ENCODE measurements around the gene KDM2B. TPM values are rescaled to one million over a fixed set of nuclear protein-coding genes. Genes with fewer than 3 reads are reported as not detected.
A peak's percentile ranks its signal among the peaks of the same experiment; 100 is the strongest.

The KDM2B gene
- total and polyA plus RNA-seq, 2 donors (not counting 1 experiment from before 2014, with no cell fraction given): 108 to 126 TPM

DNA sequence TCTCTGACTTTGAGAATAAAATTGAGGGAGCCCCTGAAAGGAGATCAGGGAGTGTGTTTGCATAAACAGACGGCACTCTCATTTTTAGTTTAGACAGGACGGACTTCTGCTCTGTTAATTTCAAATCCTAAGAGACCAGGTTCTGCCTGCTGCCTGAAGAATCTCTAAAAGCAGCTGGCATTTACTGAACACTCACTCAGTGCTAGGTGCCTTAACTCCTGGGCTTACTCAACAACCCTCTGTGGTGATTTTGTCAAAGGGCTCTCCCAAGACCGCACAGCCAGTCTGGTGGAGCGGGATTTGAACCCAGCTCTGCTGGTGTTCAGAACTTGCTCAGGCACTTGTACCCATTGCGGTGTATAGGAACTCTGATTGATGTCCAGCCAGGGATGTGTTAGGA, 47.7 kb upstream of the KDM2B start:
- H3K9ac ChIP-seq (ENCODE audit: low read length): peak overlapping the region; percentile 80
- peaks cover 60 to 69% of the 10 kb centered on the region in 2 donors for H3K4me1 ChIP-seq (ENCODE audit: control insufficient read depth in 2 of 2, insufficient read depth in 2 of 2, low read length in 2 of 2)
- ChIA-PET POLR2A (interaction anchor here (0.6 to 5.2 kb wide), 10 partner anchors 9 to 115 kb away, joined by 3 to 59 read pairs (median 8); partner anchors contain the start of gene KDM2B), CTCF (interaction anchor here (0.6 to 12.0 kb wide), 10 partner anchors 32 to 226 kb away, joined by 3 to 213 read pairs (median 24); partner anchors contain the start of genes KDM2B and MORN3)
- no peaks in the 10 kb centered on the region for H3K9me3 ChIP-seq (ENCODE audit: control extremely low read depth in 1 of 3, control insufficient read depth in 2 of 3, insufficient read depth in 1 of 3, low read length in 2 of 3)
- WGBS (ENCODE audit: insufficient coverage): 43% methylated on average over 4 of the region's 5 CpGs
- intact Hi-C loops (cut with micrococcal nuclease): loop anchor here (1.0 to 5.0 kb wide), 2 partner anchors 9 to 164 kb away; partner anchors contain the start of gene RHOF
- peak overlapping the region; percentile 87 to 91 for H3K27ac ChIP-seq (ENCODE audit: low read length in 2 of 2)
- H3K4me2 ChIP-seq (replicated peaks; ENCODE audit: low read depth, low read length, poor library complexity, severe bottlenecking): peak overlapping the region; percentile 89
- TF ChIP-seq, protein P1, sequence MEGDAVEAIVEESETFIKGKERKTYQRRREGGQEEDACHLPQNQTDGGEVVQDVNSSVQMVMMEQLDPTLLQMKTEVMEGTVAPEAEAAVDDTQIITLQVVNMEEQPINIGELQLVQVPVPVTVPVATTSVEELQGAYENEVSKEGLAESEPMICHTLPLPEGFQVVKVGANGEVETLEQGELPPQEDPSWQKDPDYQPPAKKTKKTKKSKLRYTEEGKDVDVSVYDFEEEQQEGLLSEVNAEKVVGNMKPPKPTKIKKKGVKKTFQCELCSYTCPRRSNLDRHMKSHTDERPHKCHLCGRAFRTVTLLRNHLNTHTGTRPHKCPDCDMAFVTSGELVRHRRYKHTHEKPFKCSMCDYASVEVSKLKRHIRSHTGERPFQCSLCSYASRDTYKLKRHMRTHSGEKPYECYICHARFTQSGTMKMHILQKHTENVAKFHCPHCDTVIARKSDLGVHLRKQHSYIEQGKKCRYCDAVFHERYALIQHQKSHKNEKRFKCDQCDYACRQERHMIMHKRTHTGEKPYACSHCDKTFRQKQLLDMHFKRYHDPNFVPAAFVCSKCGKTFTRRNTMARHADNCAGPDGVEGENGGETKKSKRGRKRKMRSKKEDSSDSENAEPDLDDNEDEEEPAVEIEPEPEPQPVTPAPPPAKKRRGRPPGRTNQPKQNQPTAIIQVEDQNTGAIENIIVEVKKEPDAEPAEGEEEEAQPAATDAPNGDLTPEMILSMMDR (IDR thresholded peaks at IDR 0.05): no peak
- TF ChIP-seq EZH2 (IDR thresholded peaks at IDR 0.05; ENCODE audit: borderline replicate concordance, insufficient read depth, low read depth, low read length, poor library complexity, severe bottlenecking): no peak
- peaks cover 67% of the 10 kb centered on the region for H3K79me2 ChIP-seq (ENCODE audit: control insufficient read depth, insufficient read depth, low read length)
- peak overlapping the region; percentile 61 to 93 (median 82) for H3K4me3 ChIP-seq (ENCODE audit: control extremely low read depth in 1 of 5, extremely low read depth in 1 of 5, insufficient read depth in 1 of 5, low read depth in 2 of 5, low read length in 4 of 5)
- peak overlapping the region; percentile 96 for H3K27ac Mint-ChIP-seq
- peaks cover 0 to 24% of the 10 kb centered on the region in 2 experiments for H3K36me3 ChIP-seq (replicated peaks in 1 of 2; ENCODE audit: control extremely low read depth in 1 of 2, control insufficient read depth in 1 of 2, extremely low read depth in 1 of 2, insufficient read depth in 2 of 2, low read length in 1 of 2)
- H3K27me3 ChIP-seq (replicated peaks in 1 of 4; ENCODE audit: control extremely low read depth in 1 of 4, control insufficient read depth in 3 of 4, insufficient read depth in 4 of 4, low read length in 3 of 4): no peaks in the 10 kb centered on the region
- H3K9me3 Mint-ChIP-seq (ENCODE audit: insufficient read depth): no peaks in the 10 kb centered on the region
- ATAC-seq (ENCODE audit: low read depth) (no peak), DNase-seq (peak; percentile 44)
- peaks cover 58% of the 10 kb centered on the region for H4K20me1 ChIP-seq (ENCODE audit: control insufficient read depth, insufficient read depth, low read length, poor library complexity, severe bottlenecking)
- H2AFZ ChIP-seq (ENCODE audit: insufficient read depth, low read depth, low read length, poor library complexity, severe bottlenecking): peak overlapping the region; percentile 89
- peak overlapping the region; percentile 96 for H3K4me3 Mint-ChIP-seq
- H3K4me1 Mint-ChIP-seq: peaks cover 65% of the 10 kb centered on the region
- no peaks in the 10 kb centered on the region for H3K27me3 Mint-ChIP-seq

DNA sequence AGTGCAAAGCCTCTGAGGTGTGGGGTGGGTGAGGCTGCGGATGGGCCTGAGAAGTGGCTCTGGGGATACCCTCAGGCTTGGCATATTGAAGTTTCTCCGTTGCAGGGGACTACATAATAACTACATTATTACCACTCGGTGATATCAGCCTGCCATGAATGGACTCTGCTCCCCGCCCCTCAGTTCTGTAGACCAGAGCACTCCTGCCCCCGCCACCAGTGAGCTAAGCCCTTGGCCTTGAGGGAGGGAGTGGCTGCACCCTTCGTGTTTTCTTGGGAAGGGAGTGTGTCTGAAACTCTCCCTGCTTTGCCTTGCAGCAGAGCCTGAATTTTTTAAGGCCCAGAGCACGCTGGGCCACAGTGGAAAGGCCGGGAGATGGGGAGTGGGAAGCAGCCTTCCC, 47.2 kb upstream of the KDM2B start:
- peak; percentile 40 for DNase-seq
- H3K9me3 ChIP-seq (ENCODE audit: control extremely low read depth in 1 of 3, control insufficient read depth in 2 of 3, insufficient read depth in 1 of 3, low read length in 2 of 3): no peaks in the 10 kb centered on the region
- H3K4me2 ChIP-seq (replicated peaks; ENCODE audit: low read depth, low read length, poor library complexity, severe bottlenecking): peak overlapping the region; percentile 89
- peak overlapping the region; percentile 96 for H3K4me3 Mint-ChIP-seq
- peak overlapping the region; percentile 87 to 91 for H3K27ac ChIP-seq (ENCODE audit: low read length in 2 of 2)
- H3K4me3 ChIP-seq (ENCODE audit: control extremely low read depth in 1 of 5, extremely low read depth in 1 of 5, insufficient read depth in 1 of 5, low read depth in 2 of 5, low read length in 4 of 5): peak overlapping the region; percentile 61 to 93 (median 82)
- TF ChIP-seq EZH2 (IDR thresholded peaks at IDR 0.05; ENCODE audit: borderline replicate concordance, insufficient read depth, low read depth, low read length, poor library complexity, severe bottlenecking): no peak
- TF ChIP-seq, protein P1 (IDR thresholded peaks at IDR 0.05): no peak
- ChIA-PET CTCF (interaction anchor here (0.6 to 12.0 kb wide), 16 partner anchors 8 to 1111 kb away, joined by 3 to 213 read pairs (median 10); partner anchors contain the start of genes KDM2B and MORN3), POLR2A (interaction anchor here (0.6 to 5.2 kb wide), 11 partner anchors 8 to 114 kb away, joined by 3 to 59 read pairs (median 10); partner anchors contain the start of gene KDM2B)
- H3K9ac ChIP-seq (ENCODE audit: low read length): peak overlapping the region; percentile 80
- no peaks in the 10 kb centered on the region for H3K27me3 Mint-ChIP-seq
- ATAC-seq (ENCODE audit: low read depth): no peak
- intact Hi-C loops (cut with micrococcal nuclease): loop anchor here (1.0 to 5.0 kb wide), 2 partner anchors 9 to 164 kb away; partner anchors contain the start of gene RHOF
- H3K36me3 ChIP-seq (replicated peaks in 1 of 2; ENCODE audit: control extremely low read depth in 1 of 2, control insufficient read depth in 1 of 2, extremely low read depth in 1 of 2, insufficient read depth in 2 of 2, low read length in 1 of 2): peaks cover 0 to 20% of the 10 kb centered on the region in 2 experiments
- H3K27me3 ChIP-seq (replicated peaks in 1 of 4; ENCODE audit: control extremely low read depth in 1 of 4, control insufficient read depth in 3 of 4, insufficient read depth in 4 of 4, low read length in 3 of 4): no peaks in the 10 kb centered on the region
- peaks cover 63% of the 10 kb centered on the region for H3K4me1 Mint-ChIP-seq
- H4K20me1 ChIP-seq (ENCODE audit: control insufficient read depth, insufficient read depth, low read length, poor library complexity, severe bottlenecking): peaks cover 54% of the 10 kb centered on the region
- H3K4me1 ChIP-seq (ENCODE audit: control insufficient read depth in 2 of 2, insufficient read depth in 2 of 2, low read length in 2 of 2): peaks cover 58 to 66% of the 10 kb centered on the region in 2 donors
- no peaks in the 10 kb centered on the region for H3K9me3 Mint-ChIP-seq (ENCODE audit: insufficient read depth)
- H2AFZ ChIP-seq (ENCODE audit: insufficient read depth, low read depth, low read length, poor library complexity, severe bottlenecking): peak overlapping the region; percentile 89
- peak overlapping the region; percentile 96 for H3K27ac Mint-ChIP-seq
- WGBS (ENCODE audit: insufficient coverage): 17% methylated on average over 4 of the region's 8 CpGs
- peaks cover 63% of the 10 kb centered on the region for H3K79me2 ChIP-seq (ENCODE audit: control insufficient read depth, insufficient read depth, low read length)
